RKO (cell line): Measurements from ENCODE around the gene CYP2S1.

Experiments used
- DNase-seq: peaks from one replicate; pipeline ENCODE4 v3.0.0-alpha.2; 2016; ENCODE audit warnings: low spot score

CYP2S1 gene

GRCh38 chr19:41226053-41226873 is 33.2 kb downstream of the CYP2S1 start:
- DNase-seq, result peak; percentile 90

GRCh38 chr19:41226874-41227390 is 33.9 kb downstream of the CYP2S1 start:
- DNase-seq, result no peak

GRCh38 chr19:41228486-41228885 is 35.5 kb downstream of the CYP2S1 start:
- DNase-seq, result no peak

GRCh38 chr19:41229338-41229737 is 36.3 kb downstream of the CYP2S1 start:
- peak; percentile 78 for DNase-seq

GRCh38 chr19:41230067-41230857 is 37.2 kb downstream of the CYP2S1 start:
- DNase-seq, result no peak

GRCh38 chr19:41232686-41233085 is 39.7 kb downstream of the CYP2S1 start:
- no peak for DNase-seq

- no peak for DNase-seq
These were observed 40.8 kb downstream of the CYP2S1 start for GRCh38 chr19:41233748-41234240.

- DNase-seq, result no peak
These were observed 41.6 kb downstream of the CYP2S1 start for GRCh38 chr19:41234512-41235168.

- DNase-seq, result no peak
These were observed 42.5 kb downstream of the CYP2S1 start for GRCh38 chr19:41235480-41235879.

- DNase-seq, result no peak
These were observed 45.2 kb downstream of the CYP2S1 start for GRCh38 chr19:41238244-41238643.

GRCh38 chr19:41239363-41239762 is 46.3 kb downstream of the CYP2S1 start:
- no peak for DNase-seq

- no peak for DNase-seq
These were observed 47.0 kb downstream of the CYP2S1 start for GRCh38 chr19:41239961-41240574.

- no peak for DNase-seq
These were observed 48.8 kb downstream of the CYP2S1 start for GRCh38 chr19:41241859-41242258.

- no peak for DNase-seq
These were observed 51.1 kb downstream of the CYP2S1 start for GRCh38 chr19:41244117-41244516.

GRCh38 chr19:41245843-41246242 is 52.8 kb downstream of the CYP2S1 start:
- DNase-seq, result no peak

- DNase-seq, result no peak
These were observed 55.9 kb downstream of the CYP2S1 start for GRCh38 chr19:41248895-41249294.

- DNase-seq, result no peak
These were observed 56.8 kb downstream of the CYP2S1 start for GRCh38 chr19:41249707-41250423.

- no peak for DNase-seq
These were observed 60.6 kb downstream of the CYP2S1 start for GRCh38 chr19:41253660-41254059.

- no peak for DNase-seq
These were observed 62.2 kb downstream of the CYP2S1 start for GRCh38 chr19:41255171-41255570.
